HepG2 (cell line): ENCODE data around the gene FN1. TPM values are rescaled to one million over a fixed set of nuclear protein-coding genes. Genes with fewer than 3 reads are reported as not detected.

Experiments
- ASH2L ChIP-seq: fragments of 300-600, 200-600 bp; sonication (generic); IDR thresholded peaks from 2 replicates; pipeline ENCODE4 v1.7.0; 2017; ENCODE audit warnings: low read depth, mild to moderate bottlenecking, moderate library complexity, mixed read lengths, low read length; ENCODE audit not compliant: insufficient read length
- FOXK1 ChIP-seq: sonication (generic); formaldehyde crosslinking; IDR thresholded peaks from 2 replicates; pipeline ENCODE4 v1.4.0; 2020; ENCODE audit warnings: low read depth, missing genetic modification reagents, borderline replicate concordance
- HINFP ChIP-seq: sonication (generic); formaldehyde crosslinking; IDR thresholded peaks from 2 replicates; pipeline ENCODE4 v1.4.0; 2020; ENCODE audit warnings: low read depth, mild to moderate bottlenecking, missing genetic modification reagents
- IRF2 ChIP-seq: IDR thresholded peaks from 2 replicates; pipeline ENCODE4 v1.6.1; 2018; ENCODE audit warnings: missing genetic modification reagents, missing compliant biosample characterization
- KAT8 ChIP-seq: IDR thresholded peaks from 2 replicates; pipeline ENCODE4 v1.6.1; 2016; ENCODE audit warnings: missing genetic modification reagents, missing compliant biosample characterization
- KMT2B ChIP-seq: IDR thresholded peaks from 2 replicates; pipeline ENCODE4 v1.6.1; 2016; ENCODE audit warnings: missing genetic modification reagents, missing compliant biosample characterization
- PTBP1 ChIP-seq: fragments of 200-400 bp; formaldehyde crosslinking; IDR thresholded peaks from 2 replicates; pipeline ENCODE4 v1.6.1; 2018; ENCODE audit warnings: low read length, low read depth; ENCODE audit not compliant: poor library complexity, severe bottlenecking
- RFXANK ChIP-seq: IDR thresholded peaks from 2 replicates; pipeline ENCODE4 v1.6.1; 2016
- SMC3 ChIP-seq: IDR thresholded peaks from 2 replicates; pipeline ENCODE4 v1.6.1; 2011; ENCODE audit warnings: low read length, improper control_type of control experiment
- TAF1 ChIP-seq: sonication (generic); formaldehyde crosslinking; IDR thresholded peaks from 2 replicates; pipeline ENCODE4 v1.4.0; 2020; ENCODE audit warnings: missing genetic modification reagents
- TOPORS ChIP-seq: sonication (generic); formaldehyde crosslinking; IDR thresholded peaks from 2 replicates; pipeline ENCODE4 v1.8.0; 2023; ENCODE audit warnings: mild to moderate bottlenecking, missing genetic modification reagents
- TSC22D2 ChIP-seq: sonication (generic); formaldehyde crosslinking; IDR thresholded peaks from 2 replicates; pipeline ENCODE4 v1.5.1; 2020; ENCODE audit warnings: missing genetic modification reagents, mild to moderate bottlenecking, borderline replicate concordance
- ZBTB42 ChIP-seq: sonication (generic); formaldehyde crosslinking; IDR thresholded peaks from 2 replicates; pipeline ENCODE4 v1.5.0; 2020; ENCODE audit warnings: mild to moderate bottlenecking, missing genetic modification reagents
- ZNF232 ChIP-seq: sonication (generic); formaldehyde crosslinking; IDR thresholded peaks from 2 replicates; pipeline ENCODE4 v1.4.0; 2020; ENCODE audit warnings: missing genetic modification reagents, borderline replicate concordance
- ZNF367 ChIP-seq: sonication (generic); formaldehyde crosslinking; IDR thresholded peaks from 2 replicates; pipeline ENCODE4 v1.4.0; 2020; ENCODE audit warnings: missing genetic modification reagents, borderline replicate concordance
- ZNF543 ChIP-seq: sonication (generic); formaldehyde crosslinking; IDR thresholded peaks from 2 replicates; pipeline ENCODE4 v1.4.0; 2020; ENCODE audit warnings: mild to moderate bottlenecking, missing genetic modification reagents
- ZNF605 ChIP-seq: sonication (generic); formaldehyde crosslinking; IDR thresholded peaks from 2 replicates; pipeline ENCODE4 v1.8.0; 2022; ENCODE audit warnings: mild to moderate bottlenecking, missing genetic modification reagents
- ZNF652 ChIP-seq: IDR thresholded peaks from 2 replicates; pipeline ENCODE4 v1.6.1; 2016; ENCODE audit warnings: low read depth, borderline replicate concordance
- ZNF883 ChIP-seq: sonication (generic); formaldehyde crosslinking; IDR thresholded peaks from 2 replicates; pipeline ENCODE4 v1.5.1; 2020; ENCODE audit warnings: mild to moderate bottlenecking, missing genetic modification reagents; ENCODE audit errors: not compliant biosample characterization
- ZSCAN31 ChIP-seq: sonication (generic); formaldehyde crosslinking; IDR thresholded peaks from 2 replicates; pipeline ENCODE4 v1.5.0; 2020; ENCODE audit warnings: low read depth, mild to moderate bottlenecking, missing genetic modification reagents
- polyA plus RNA-seq, 8 experiments: library from polyadenylated mRNA; depleted of rRNA in 3 of 8; stranded (reverse) in 7 of 8; unstranded in 1 of 8; fragments of >200 nt; fragmentation: Illumina TruSeq in 4 of 8; extraction: Trizol in 4 of 8; gene quantifications; 2 replicates each; pipeline versions ENCODE4 v1.2.1 to v1.2.3, GENCODE V29; 2011 to 2016; ENCODE audit warnings: low read depth in 4 of 8, missing spikeins in 1 of 8, mixed read lengths in 1 of 8; ENCODE audit not compliant: insufficient read depth in 1 of 8
- total RNA-seq, 5 experiments: library from RNA; depleted of rRNA; stranded (reverse); fragments of >200 nt; fragmentation: Illumina TruSeq; extraction: Trizol; gene quantifications; 2 replicates each; pipeline ENCODE4 v1.2.3, GENCODE V29; 2016; ENCODE audit warnings: low read depth in 1 of 5
- TF ChIP-seq, protein P1 (sequence below): sonication (generic); formaldehyde crosslinking; IDR thresholded peaks from 2 replicates; pipeline ENCODE4 v1.4.0; 2020; ENCODE audit warnings: mild to moderate bottlenecking, missing genetic modification reagents
- TF ChIP-seq, protein P2 (sequence below): sonication (generic); formaldehyde crosslinking; IDR thresholded peaks from 2 replicates; pipeline ENCODE4 v1.4.0; 2020; ENCODE audit warnings: missing genetic modification reagents

Gene FN1
- total and polyA plus RNA-seq, 2 of the 13 experiments (the other 11 are each of a cell fraction or from before 2014, with no cell fraction given) = 1,847 to 6,471 TPM

- TF ChIP-seq, protein P1, sequence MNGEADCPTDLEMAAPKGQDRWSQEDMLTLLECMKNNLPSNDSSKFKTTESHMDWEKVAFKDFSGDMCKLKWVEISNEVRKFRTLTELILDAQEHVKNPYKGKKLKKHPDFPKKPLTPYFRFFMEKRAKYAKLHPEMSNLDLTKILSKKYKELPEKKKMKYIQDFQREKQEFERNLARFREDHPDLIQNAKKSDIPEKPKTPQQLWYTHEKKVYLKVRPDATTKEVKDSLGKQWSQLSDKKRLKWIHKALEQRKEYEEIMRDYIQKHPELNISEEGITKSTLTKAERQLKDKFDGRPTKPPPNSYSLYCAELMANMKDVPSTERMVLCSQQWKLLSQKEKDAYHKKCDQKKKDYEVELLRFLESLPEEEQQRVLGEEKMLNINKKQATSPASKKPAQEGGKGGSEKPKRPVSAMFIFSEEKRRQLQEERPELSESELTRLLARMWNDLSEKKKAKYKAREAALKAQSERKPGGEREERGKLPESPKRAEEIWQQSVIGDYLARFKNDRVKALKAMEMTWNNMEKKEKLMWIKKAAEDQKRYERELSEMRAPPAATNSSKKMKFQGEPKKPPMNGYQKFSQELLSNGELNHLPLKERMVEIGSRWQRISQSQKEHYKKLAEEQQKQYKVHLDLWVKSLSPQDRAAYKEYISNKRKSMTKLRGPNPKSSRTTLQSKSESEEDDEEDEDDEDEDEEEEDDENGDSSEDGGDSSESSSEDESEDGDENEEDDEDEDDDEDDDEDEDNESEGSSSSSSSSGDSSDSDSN (CRISPR knock-in tag) = 0 out of 2 replicates have a peak, but pooled peaks have one; percentile 16
- TF ChIP-seq FOXK1 (0 out of 2 replicates have a peak, but pooled peaks have one; percentile 20), ZNF232 (CRISPR knock-in tag) (no peak), ZNF652 (CRISPR knock-in tag) (no peak), ZNF543 (CRISPR knock-in tag) (no peak), SMC3 (no peak), ZNF883 (CRISPR knock-in tag) (no peak), KAT8 (CRISPR knock-in tag) (no peak), PTBP1 (no peak), IRF2 (CRISPR knock-in tag) (peak; percentile 53; the same call in 1 of the 2 replicates), ASH2L (no peak), HINFP (CRISPR knock-in tag) (no peak), TSC22D2 (no peak), ZBTB42 (CRISPR knock-in tag) (no peak), TOPORS (CRISPR knock-in tag) (no peak), RFXANK (CRISPR knock-in tag) (no peak), KMT2B (no peak), TAF1 (CRISPR knock-in tag) (no peak), ZSCAN31 (CRISPR knock-in tag) (no peak), ZNF367 (no peak), ZNF605 (CRISPR knock-in tag) (peak; percentile 78)
- TF ChIP-seq, protein P2, sequence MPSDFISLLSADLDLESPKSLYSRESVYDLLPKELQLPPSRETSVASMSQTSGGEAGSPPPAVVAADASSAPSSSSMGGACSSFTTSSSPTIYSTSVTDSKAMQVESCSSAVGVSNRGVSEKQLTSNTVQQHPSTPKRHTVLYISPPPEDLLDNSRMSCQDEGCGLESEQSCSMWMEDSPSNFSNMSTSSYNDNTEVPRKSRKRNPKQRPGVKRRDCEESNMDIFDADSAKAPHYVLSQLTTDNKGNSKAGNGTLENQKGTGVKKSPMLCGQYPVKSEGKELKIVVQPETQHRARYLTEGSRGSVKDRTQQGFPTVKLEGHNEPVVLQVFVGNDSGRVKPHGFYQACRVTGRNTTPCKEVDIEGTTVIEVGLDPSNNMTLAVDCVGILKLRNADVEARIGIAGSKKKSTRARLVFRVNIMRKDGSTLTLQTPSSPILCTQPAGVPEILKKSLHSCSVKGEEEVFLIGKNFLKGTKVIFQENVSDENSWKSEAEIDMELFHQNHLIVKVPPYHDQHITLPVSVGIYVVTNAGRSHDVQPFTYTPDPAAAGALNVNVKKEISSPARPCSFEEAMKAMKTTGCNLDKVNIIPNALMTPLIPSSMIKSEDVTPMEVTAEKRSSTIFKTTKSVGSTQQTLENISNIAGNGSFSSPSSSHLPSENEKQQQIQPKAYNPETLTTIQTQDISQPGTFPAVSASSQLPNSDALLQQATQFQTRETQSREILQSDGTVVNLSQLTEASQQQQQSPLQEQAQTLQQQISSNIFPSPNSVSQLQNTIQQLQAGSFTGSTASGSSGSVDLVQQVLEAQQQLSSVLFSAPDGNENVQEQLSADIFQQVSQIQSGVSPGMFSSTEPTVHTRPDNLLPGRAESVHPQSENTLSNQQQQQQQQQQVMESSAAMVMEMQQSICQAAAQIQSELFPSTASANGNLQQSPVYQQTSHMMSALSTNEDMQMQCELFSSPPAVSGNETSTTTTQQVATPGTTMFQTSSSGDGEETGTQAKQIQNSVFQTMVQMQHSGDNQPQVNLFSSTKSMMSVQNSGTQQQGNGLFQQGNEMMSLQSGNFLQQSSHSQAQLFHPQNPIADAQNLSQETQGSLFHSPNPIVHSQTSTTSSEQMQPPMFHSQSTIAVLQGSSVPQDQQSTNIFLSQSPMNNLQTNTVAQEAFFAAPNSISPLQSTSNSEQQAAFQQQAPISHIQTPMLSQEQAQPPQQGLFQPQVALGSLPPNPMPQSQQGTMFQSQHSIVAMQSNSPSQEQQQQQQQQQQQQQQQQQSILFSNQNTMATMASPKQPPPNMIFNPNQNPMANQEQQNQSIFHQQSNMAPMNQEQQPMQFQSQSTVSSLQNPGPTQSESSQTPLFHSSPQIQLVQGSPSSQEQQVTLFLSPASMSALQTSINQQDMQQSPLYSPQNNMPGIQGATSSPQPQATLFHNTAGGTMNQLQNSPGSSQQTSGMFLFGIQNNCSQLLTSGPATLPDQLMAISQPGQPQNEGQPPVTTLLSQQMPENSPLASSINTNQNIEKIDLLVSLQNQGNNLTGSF (CRISPR knock-in tag) = no peak
Measured at GRCh38 chr2:215425021-215425782, 10.7 kb downstream of the FN1 start (continued).
